GM18907 (cell line): ENCODE measurements around the gene CDX2.

Source experiments
- ATAC-seq: cut with Tn5 transposase; IDR thresholded peaks from one replicate; pipeline ENCODE4 v1.9.1; 2021; ENCODE audit warnings: mild to moderate bottlenecking, moderate library complexity; ENCODE audit not compliant: unreplicated experiment

CDX2 gene

GRCh38 chr13:27933580-27934328 lies 35.4 kb downstream of the CDX2 start:
- ATAC-seq: no peak

- no peak for ATAC-seq
Measured at GRCh38 chr13:27933118-27933517, 36.0 kb downstream of the CDX2 start.

- no peak for ATAC-seq
Measured at GRCh38 chr13:27929868-27930267, 39.2 kb downstream of the CDX2 start.

- no peak for ATAC-seq
Measured at GRCh38 chr13:27928805-27929753, 40.0 kb downstream of the CDX2 start.

GRCh38 chr13:27928353-27928804 lies 40.7 kb downstream of the CDX2 start:
- no peak for ATAC-seq

- no peak for ATAC-seq
Measured at GRCh38 chr13:27927444-27928352, 41.4 kb downstream of the CDX2 start.

- no peak for ATAC-seq
Measured at GRCh38 chr13:27926644-27927434, 42.3 kb downstream of the CDX2 start.

GRCh38 chr13:27925220-27925991 lies 43.7 kb downstream of the CDX2 start:
- no peak for ATAC-seq

GRCh38 chr13:27924529-27925141 lies 44.5 kb downstream of the CDX2 start:
- no peak for ATAC-seq

GRCh38 chr13:27923794-27924528 lies 45.2 kb downstream of the CDX2 start:
- no peak for ATAC-seq

GRCh38 chr13:27922883-27923612 lies 46.1 kb downstream of the CDX2 start:
- ATAC-seq: no peak

- ATAC-seq: no peak
Measured at GRCh38 chr13:27921961-27922882, 46.9 kb downstream of the CDX2 start.

GRCh38 chr13:27921421-27921960 lies 47.6 kb downstream of the CDX2 start:
- no peak for ATAC-seq

GRCh38 chr13:27920677-27921420 lies 48.3 kb downstream of the CDX2 start:
- ATAC-seq: no peak

- ATAC-seq: no peak
Measured at GRCh38 chr13:27919934-27920676, 49.0 kb downstream of the CDX2 start, which contains the start of gene PDX1. Gene PDX1, plus strand, starts transcription at chr13:27920000. Its CDS starts 139 bp downstream, at chr13:27920139.
